SHP77 treated with DMSO at 0.1 percent for 48 hours (cell line): Measurements from ENCODE around the gene FLACC1.

Source experiments
- DNase-seq: peaks from one replicate; lab custom pipeline; 2025; lab: John Stamatoyannopoulos, UW

The FLACC1 gene

DNA sequence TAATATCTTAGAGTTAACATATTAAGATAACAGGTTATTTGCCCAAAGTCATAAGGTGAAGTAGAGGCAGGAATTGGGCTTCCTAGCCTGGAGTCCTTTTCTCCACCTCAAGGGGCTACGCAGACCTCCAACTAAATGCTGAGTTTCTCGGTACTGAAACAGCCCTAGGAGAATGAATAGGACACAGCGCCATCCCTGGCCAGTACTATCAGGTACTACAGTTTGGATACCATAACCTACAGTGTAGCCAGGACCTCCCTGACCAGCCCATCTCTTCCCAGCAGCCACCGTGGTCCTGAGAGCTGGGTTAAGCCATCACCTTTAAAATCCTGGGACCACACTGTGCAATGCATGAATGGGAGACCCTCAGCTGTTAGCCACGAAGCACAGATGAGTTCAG lies 81.2 kb downstream of the FLACC1 start:
- no peak for DNase-seq

DNA sequence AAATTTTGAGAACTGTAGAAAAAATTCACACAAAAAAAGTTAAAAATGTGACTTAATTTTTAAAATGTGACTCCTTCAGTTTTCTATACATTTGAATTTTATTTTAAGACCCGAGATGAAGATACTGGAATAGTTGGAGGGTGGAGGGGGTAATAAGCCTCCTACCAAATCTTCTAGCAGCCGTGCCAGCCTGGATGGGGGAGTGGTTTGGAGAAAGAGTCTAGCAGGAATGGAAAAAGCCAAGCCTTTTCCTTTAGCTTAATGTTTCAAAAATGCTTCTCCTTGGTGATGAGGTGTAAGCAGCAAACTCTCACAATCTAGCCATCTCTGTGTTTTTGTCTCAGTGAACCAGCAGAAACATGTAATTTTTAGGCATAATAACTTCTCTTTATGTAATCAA lies 82.1 kb downstream of the FLACC1 start:
- DNase-seq, result no peak

- DNase-seq, result no peak
These were observed 83.7 kb downstream of the FLACC1 start for GRCh38 chr2:201273330-201273983.

DNA sequence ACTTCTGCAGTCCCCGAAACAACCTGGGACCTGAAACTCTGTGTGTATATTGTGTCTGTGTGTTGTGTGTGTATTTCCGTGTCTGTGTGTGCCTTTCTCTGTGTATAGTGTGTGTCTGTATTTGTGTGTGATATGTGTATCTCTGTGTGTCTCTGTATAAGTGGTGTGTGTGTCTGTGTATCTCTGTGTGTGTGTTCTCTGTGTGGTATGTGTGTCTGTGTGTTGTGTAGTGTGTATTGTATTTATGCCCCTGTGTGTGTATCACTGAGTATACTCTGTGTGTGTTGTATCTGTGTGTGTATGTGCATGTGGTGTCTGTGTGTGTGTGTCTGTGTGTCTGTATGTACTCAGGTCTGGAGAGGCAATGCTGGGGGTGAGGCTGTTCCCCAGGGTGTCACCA lies 85.2 kb downstream of the FLACC1 start:
- no peak for DNase-seq

- DNase-seq, result no peak
These were observed 86.7 kb downstream of the FLACC1 start for GRCh38 chr2:201270293-201271001.

DNA sequence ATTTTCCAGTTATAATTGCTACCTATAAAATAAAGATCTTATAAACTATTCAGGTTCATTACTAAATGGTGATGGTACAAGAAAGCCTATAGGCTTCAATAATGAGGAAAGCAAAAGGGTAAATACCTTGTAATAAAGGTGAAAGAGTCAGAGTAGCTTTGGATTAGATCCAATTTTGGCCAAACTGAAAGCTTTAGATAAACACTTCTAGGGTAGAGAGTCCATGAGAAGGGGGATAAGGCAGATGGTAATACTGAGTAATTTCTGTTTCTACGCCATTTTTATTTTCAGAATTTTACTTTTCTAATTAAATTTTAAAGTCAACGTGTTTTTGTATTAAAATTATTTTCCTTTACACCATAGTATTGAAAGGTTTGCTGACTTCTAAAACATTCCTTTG lies 87.4 kb downstream of the FLACC1 start:
- DNase-seq, result no peak

GRCh38 chr2:201267278-201268030 lies 89.7 kb downstream of the FLACC1 start:
- no peak for DNase-seq

GRCh38 chr2:201266629-201267028 lies 90.5 kb downstream of the FLACC1 start:
- no peak for DNase-seq

DNA sequence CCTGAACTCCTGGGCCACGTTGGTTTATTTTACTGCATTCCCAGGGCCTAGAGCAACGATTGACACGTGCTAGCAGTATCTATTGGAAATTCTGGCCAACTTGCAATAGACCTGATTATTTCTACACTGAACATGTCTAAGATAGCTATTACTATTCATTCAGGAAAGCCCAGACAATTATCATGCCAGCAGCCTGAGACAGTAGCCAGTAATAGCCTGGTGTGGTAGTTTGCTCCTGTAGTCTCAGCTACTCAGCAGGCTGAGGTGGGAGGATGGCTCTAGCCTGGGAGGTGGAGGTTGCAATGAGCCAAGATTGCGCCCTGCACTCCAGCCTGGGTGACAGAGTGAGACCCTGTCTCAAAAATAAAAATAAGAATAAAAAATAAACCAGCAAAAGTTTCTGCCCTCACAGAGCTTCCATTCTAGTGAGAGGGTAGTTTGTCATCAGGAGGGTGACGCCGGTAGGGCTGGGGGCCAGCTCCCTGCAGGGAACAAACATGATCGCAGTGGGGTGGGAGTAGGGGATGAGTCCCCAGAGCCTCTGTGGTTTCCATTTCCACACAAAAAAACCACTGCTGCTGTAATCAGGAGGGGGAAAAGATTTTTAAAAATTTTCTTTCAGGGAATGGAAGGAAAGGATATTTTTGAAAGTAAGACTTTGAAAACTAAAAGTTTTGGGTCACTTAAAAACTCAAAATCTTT lies 92.5 kb downstream of the FLACC1 start:
- no peak for DNase-seq

DNA sequence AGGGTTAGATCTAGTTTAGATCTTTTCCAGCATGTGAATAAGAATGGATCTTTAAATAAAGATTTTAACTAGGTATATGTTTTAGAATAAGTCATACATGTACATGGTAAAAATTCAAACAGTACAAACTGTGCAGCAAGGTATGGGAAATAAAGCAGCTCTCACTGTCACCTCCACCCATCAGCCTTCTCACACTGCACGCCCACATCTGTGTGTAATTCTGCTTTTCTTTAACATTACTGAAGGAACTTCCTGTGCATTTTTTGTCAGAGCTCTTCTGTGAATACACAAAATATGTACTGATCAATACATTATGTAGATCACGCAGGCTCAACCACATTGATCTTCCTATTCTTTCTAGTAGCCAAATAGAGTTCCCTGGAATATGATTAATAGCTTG lies 93.4 kb downstream of the FLACC1 start:
- no peak for DNase-seq

- DNase-seq, result no peak
These were observed 94.4 kb downstream of the FLACC1 start for GRCh38 chr2:201262718-201263117.

DNA sequence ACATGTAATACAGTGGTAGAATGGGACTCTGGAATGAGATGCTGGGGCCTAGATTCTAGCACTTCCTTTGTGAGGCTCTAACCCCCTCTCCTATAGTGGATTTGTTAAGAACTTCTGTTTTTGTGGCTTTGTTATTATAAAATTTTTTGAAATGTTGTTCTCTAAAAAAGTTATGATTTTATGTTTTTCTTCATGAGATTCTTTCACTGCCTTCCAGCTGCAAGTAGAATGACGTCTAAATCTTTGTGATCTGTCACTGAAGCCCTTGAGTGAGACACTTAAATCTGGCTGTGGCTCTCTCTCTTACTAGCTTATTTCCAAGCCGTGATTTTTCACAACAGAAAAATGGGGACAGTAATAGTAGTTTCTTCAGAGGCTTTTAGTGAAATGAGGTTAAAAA lies 95.2 kb downstream of the FLACC1 start:
- no peak for DNase-seq

- no peak for DNase-seq
These were observed 95.7 kb downstream of the FLACC1 start for GRCh38 chr2:201261471-201261870.

DNA sequence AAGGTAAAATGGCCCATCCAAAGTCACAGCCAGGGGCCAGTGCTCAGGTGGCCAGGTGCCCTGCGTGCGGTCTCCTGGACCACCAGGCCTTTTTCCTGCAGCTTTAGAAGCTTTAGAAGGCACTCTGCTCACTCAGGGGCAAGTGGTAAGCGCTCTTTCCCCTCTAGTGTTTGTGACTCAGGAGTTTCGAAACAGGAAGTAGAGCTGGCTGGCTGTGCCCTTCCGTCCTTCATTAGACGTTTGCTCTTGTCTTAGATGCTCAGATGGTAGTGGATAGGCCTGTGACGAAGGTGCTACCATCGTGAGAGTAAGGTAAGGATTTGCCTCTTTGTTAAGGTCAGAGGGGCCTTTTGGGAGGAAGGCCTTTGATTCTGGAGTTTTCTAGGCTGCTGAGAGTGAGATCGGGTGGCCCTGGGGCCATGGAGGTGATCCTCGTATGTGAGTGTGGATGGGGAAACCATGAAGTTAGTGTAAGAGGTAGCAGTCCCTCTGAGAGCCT lies 96.8 kb downstream of the FLACC1 start, which contains the start of gene CASP8:
CASP8 (plus strand) TSS at position 235 of the 499 bp plus-strand sequence. CDS start 5,951 bp downstream, outside the sequence.
- no peak for DNase-seq

- DNase-seq, result no peak
These were observed 98.2 kb downstream of the FLACC1 start for GRCh38 chr2:201258666-201259615.

DNA sequence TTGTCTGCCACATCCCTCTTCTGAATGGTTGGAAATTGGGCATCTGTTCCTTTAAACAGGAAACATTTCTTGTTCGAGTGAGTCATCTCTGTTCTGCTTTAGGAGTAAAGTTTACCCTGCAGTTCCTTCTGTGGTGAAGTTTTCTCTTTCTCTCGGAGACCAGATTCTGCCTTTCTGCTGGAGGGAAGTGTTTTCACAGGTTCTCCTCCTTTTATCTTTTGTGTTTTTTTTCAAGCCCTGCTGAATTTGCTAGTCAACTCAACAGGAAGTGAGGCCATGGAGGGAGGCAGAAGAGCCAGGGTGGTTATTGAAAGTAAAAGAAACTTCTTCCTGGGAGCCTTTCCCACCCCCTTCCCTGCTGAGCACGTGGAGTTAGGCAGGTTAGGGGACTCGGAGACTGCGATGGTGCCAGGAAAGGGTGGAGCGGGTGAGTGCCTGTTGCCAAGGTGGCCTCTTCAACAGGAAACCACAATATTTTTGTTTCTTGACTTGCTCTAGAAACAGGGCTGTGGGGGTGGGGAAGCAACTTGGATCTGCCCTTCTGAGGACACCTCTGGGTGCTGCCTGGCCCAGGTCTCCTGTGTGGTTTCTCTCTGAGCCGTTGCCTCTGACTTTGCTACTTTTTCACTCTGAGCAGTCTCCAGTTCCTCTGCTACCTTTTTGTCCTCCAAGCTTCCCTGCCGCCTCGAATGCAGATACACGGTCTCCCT lies 99.0 kb downstream of the FLACC1 start:
- DNase-seq, result no peak

GRCh38 chr2:201257381-201257955 lies 99.7 kb downstream of the FLACC1 start:
- no peak for DNase-seq

- no peak for DNase-seq
These were observed 101.1 kb downstream of the FLACC1 start for GRCh38 chr2:201256082-201256481.

GRCh38 chr2:201255408-201256033 lies 101.6 kb downstream of the FLACC1 start:
- no peak for DNase-seq
